ENCODE measurements around the gene ALDH3A2. TPM values are rescaled to one million over a fixed set of nuclear protein-coding genes. Genes with fewer than 3 reads are reported as not detected.

ALDH3A2 gene
- total and polyA plus RNA-seq, 8 donors, result 46.3 to 102 (median 57.0) TPM

- intact Hi-C loops (cut with DNase I), result no loop called here
- DNase-seq, result no peak
- H3K36me3 ChIP-seq, result no peaks in the 10 kb centered on the region
- 86 to 95% methylated on average over 3 of the region's 3 CpGs for WGBS, 2 donors
- H3K4me1 ChIP-seq, result no peaks in the 10 kb centered on the region
- FAIRE-seq, result no peak
- H3K4me3 ChIP-seq, result no peak overlapping the region
- no peaks in the 10 kb centered on the region for H3K27me3 ChIP-seq
- TF ChIP-seq CTCF (IDR thresholded peaks at IDR 0.05), result no peak
- ATAC-seq, result no peak
- H3K9me3 ChIP-seq, result no peaks in the 10 kb centered on the region
- no peak overlapping the region for H3K27ac ChIP-seq
Observed at GRCh38 chr17:19618015-19618414, 30.5 kb upstream of the ALDH3A2 start.

- H3K36me3 ChIP-seq, result no peaks in the 10 kb centered on the region
- no peaks in the 10 kb centered on the region for H3K27me3 ChIP-seq
- no peak overlapping the region for H3K4me3 ChIP-seq
- DNase-seq, result no peak
- H3K9me3 ChIP-seq, result no peaks in the 10 kb centered on the region
- H3K27ac ChIP-seq, result no peak overlapping the region
- intact Hi-C loops (cut with DNase I), result no loop called here
- 75% methylated on average over 2 of the region's 2 CpGs for WGBS, 2 donors
- no peak for TF ChIP-seq CTCF (IDR thresholded peaks at IDR 0.05)
- H3K4me1 ChIP-seq, result no peaks in the 10 kb centered on the region
- no peak for FAIRE-seq
- ATAC-seq, result no peak
Observed at GRCh38 chr17:19619705-19620325, 28.7 kb upstream of the ALDH3A2 start.

- H3K27me3 ChIP-seq, result no peaks in the 10 kb centered on the region
- no peak for TF ChIP-seq CTCF (IDR thresholded peaks at IDR 0.05)
- FAIRE-seq, result no peak
- H3K36me3 ChIP-seq, result no peaks in the 10 kb centered on the region
- H3K27ac ChIP-seq, result no peak overlapping the region
- intact Hi-C loops (cut with DNase I), result no loop called here
- H3K4me1 ChIP-seq, result no peaks in the 10 kb centered on the region
- WGBS, 2 donors, result 91 to 100% methylated on average over 1 of the region's 1 CpG
- H3K4me3 ChIP-seq, result no peak overlapping the region
- no peaks in the 10 kb centered on the region for H3K9me3 ChIP-seq
- DNase-seq, result no peak
- no peak for ATAC-seq
Observed at GRCh38 chr17:19621697-19622096, 26.9 kb upstream of the ALDH3A2 start.

GRCh38 chr17:19626079-19626478 lies 22.5 kb upstream of the ALDH3A2 start:
- Histone ChIP-seq H3K27ac (no peak overlapping the region), H3K4me1 (no peaks in the 10 kb centered on the region), H3K9me3 (no peaks in the 10 kb centered on the region), H3K36me3 (no peaks in the 10 kb centered on the region), H3K27me3 (no peaks in the 10 kb centered on the region), H3K4me3 (no peak overlapping the region)
- FAIRE-seq (no peak), DNase-seq (no peak), ATAC-seq (no peak)
- 94 to 96% methylated on average over 4 of the region's 4 CpGs for WGBS, 2 donors
- no peak for TF ChIP-seq CTCF (IDR thresholded peaks at IDR 0.05)
- intact Hi-C loops (cut with DNase I), result no loop called here

- no peak for ATAC-seq
- Histone ChIP-seq H3K36me3 (no peaks in the 10 kb centered on the region), H3K4me3 (no peak overlapping the region), H3K27ac (no peak overlapping the region), H3K4me1 (no peaks in the 10 kb centered on the region), H3K27me3 (no peaks in the 10 kb centered on the region), H3K9me3 (no peaks in the 10 kb centered on the region)
- intact Hi-C loops (cut with DNase I), result no loop called here
- FAIRE-seq, result no peak
- no peak for TF ChIP-seq CTCF (IDR thresholded peaks at IDR 0.05)
- WGBS, 2 donors, result 26 to 33% methylated on average over 3 of the region's 3 CpGs
- no peak for DNase-seq
Observed at GRCh38 chr17:19629449-19629848, 19.1 kb upstream of the ALDH3A2 start.
